Esophagus mucosa (tissue), 1 donor: ENCODE data around the gene NINL. TPM values are rescaled to one million over a fixed set of nuclear protein-coding genes. Genes with fewer than 3 reads are reported as not detected.
"Not testable (repeated sequence)": the region's sequence is repeated elsewhere in the genome, so short reads cannot be mapped to it uniquely, and the experiment has no call there.

ENCODE experiments used
- ATAC-seq: fragments of 200-7000 bp; cut with Tn5 transposase; one replicate; pipeline ENCODE4 v1.9.1; 2020
- total RNA-seq: library from RNA; stranded (reverse); gene quantifications from one replicate; pipeline ENCODE4 v1.2.4, GENCODE V29; 2023
- donor health status: DM: yes; HTN: yes; CAD: no.

Gene NINL
- total RNA-seq, 1 donor from 2014 or later, result 4.8 TPM

DNA sequence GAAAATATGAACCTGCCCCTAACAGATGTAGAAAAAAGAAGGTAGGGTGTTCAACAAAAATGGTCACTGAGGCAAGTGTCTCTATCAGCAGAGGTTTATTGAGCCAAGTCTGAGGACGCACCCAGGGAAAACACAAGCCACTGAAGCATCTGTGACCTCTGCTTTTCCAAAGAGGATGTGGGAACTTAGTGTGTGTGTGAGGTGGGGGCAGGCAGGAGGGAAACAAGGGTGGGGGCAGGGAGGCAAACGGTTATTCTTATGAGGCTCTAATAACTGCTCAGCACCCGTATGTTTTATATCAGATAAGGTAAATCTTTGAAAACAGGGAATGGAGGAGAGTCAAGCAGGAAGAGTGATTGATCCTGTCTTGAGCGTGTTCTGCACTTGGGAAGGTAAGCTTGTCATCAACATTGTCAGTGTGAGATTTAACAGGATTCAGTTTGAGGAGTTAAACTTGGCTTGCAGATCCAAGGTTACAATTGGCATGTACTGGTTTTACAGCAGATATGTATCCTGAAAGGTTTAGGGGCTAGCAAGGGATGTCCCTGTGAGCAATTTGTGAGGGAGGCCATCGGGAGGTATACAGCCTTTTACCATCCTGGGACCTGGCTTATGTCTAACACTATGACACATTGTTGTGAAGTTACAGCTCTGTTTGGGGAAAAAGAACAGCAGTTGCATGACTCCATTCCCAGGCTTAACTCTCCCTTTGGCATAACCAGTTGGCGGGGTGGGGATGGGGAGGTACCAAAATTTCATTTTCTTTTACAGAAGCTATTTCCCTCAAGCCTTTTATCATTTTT, 33.7 kb downstream of the NINL start:
- peak; percentile 43 for ATAC-seq

DNA sequence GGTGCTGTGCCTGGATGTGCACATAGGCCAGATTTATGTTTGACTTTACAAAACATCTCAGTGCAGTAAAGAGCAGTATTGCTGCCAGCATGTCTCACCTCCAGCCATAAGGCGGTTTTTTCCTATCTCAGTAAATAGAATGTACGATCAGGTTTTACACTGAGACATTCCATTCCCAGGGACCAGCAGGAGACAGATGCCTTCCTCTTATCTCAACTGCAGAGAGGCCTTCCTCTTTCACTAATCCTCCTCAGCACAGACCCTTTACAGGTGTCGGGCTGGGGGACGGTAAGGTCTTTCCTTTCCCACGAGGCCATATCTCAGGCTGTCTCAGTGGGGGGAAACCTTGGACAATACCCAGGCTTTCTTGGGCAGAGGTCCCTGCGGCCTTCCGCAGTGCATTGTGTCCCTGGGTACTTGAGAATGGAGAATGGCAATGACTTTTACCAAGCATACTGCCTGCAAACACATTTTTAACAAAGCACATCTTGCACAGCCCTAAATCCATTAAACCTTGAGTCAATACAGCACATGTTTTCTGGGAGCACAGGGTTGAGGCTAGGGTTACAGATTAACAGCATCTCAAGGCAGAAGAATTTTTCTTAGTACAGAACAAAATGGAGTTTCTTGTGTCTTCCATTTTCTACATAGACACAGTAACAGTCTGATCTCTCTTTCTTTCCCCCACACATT, 34.5 kb downstream of the NINL start:
- ATAC-seq, result not testable (repeated sequence)

GRCh38 chr20:25549843-25550477, 35.4 kb downstream of the NINL start:
- ATAC-seq, result no peak

- ATAC-seq, result no peak
These were observed 36.1 kb downstream of the NINL start for GRCh38 chr20:25549172-25549773.

- ATAC-seq, result no peak
These were observed 36.7 kb downstream of the NINL start for GRCh38 chr20:25548613-25549086.

DNA sequence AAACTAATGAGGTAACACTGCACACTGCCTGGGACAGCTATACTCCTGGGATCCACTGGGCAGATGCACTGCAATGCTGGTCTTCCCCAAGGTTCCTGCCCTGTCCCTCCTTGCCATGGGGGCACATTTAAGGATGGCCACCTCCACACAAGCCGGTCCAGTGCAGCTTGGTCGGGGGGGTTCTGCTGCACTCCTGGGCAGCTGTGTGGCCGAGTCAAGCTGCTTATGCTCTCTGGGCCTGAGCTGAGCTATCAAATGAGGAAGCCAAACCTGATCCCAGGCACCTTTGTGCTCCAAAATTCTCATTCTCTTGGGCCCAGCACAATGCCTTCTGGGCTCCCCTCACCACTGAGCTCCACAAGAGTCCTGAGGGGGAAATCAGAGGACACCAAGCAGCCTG, 37.3 kb downstream of the NINL start:
- peak; percentile 4 for ATAC-seq

DNA sequence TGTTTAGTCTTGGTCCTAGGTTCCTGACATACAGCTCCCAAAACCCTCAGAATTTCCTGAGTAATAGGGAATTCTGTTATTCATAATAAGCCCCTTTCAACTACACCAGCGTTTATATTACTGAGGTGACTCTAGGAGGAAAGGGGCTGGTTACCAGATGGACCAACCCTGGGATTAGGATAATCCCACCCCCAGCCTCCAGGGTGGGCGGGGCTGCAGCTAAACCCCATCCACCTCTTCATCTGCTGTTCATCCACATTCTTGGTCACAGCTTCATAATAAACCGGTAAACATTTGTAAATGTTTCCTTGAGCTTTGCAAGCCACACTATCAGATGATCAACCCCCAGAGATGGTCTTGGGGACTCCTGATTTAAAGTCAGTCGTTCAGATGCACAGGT, 38.3 kb downstream of the NINL start:
- peak; percentile 76 for ATAC-seq

DNA sequence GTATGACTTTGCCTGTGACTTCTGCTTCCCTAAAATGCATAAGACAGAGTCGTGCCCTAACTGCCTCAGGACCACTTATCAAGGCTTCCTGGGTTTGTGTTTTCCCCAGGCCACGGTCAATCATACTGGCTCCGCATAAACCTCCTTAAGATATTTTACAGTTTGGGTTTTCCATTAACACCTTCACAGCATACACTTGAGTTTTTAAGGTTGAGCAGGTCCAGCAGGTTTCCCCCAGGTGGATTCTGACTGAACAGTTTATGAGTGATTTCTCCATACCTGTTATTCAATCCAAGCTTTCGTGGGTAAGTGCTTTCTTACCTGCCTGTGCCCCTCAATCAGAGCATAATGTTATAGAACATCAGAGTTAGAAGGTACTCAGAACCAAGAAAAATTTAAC, 39.3 kb downstream of the NINL start:
- ATAC-seq, result peak; percentile 27

DNA sequence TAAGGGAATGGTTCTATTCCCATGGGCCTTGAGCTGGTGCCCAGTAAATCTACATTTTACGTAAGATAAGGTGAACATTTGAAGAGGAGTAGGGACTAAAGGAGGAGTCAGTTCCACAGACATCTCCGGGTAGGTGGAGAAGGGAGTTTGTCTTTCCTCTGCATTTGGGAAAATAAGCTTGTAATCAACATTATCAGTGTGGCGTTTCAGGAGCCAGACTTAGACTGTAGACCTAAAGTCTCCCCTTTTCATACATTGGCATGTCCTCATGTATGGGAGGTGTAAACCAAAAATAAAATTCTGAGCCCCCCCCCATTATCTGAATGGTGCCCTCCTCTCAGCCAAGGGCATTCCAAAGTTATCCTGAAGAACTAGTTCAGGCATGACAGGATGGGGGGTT, 40.2 kb downstream of the NINL start:
- no peak for ATAC-seq

GRCh38 chr20:25544734-25545133, 40.6 kb downstream of the NINL start:
- no peak for ATAC-seq

- ATAC-seq, result no peak
These were observed 41.0 kb downstream of the NINL start for GRCh38 chr20:25544311-25544710.

DNA sequence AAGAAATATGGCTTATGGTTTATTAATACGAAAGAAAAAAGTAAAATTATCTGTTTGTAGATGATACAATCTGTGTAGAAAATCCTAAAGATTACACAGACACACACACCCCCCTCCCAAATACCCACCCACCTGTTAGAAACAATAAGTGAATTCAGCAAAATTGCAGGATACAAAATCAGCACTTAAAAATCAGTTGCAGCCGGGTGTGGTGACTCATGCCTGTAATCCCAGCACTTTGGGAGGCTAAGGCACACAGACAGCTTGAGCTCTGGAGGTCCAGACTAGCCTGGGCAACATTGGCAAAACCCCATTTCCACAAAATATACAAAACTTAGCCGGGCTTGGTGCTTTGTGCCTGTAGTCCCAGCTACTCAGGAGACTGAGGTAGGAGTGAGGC, 42.3 kb downstream of the NINL start:
- peak; percentile 23 for ATAC-seq

DNA sequence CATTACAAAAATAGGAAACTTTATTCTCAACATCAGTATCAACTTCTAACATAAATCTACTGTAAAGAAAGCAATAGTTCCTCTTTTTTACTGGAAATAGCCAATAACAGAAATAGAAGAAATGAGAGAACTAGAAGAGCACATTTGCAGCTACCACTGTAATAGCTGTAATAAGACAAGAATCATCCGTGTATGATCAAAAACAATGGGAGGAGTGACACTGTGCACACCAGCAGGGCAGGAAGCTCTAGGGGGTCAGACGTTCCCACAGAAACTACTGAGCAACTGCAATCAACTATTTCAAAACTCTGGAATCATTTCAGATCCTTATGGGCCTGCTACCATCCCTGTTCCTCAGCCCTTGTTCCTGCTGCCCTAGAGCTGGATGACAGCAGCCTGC, 43.7 kb downstream of the NINL start:
- ATAC-seq, result no peak

DNA sequence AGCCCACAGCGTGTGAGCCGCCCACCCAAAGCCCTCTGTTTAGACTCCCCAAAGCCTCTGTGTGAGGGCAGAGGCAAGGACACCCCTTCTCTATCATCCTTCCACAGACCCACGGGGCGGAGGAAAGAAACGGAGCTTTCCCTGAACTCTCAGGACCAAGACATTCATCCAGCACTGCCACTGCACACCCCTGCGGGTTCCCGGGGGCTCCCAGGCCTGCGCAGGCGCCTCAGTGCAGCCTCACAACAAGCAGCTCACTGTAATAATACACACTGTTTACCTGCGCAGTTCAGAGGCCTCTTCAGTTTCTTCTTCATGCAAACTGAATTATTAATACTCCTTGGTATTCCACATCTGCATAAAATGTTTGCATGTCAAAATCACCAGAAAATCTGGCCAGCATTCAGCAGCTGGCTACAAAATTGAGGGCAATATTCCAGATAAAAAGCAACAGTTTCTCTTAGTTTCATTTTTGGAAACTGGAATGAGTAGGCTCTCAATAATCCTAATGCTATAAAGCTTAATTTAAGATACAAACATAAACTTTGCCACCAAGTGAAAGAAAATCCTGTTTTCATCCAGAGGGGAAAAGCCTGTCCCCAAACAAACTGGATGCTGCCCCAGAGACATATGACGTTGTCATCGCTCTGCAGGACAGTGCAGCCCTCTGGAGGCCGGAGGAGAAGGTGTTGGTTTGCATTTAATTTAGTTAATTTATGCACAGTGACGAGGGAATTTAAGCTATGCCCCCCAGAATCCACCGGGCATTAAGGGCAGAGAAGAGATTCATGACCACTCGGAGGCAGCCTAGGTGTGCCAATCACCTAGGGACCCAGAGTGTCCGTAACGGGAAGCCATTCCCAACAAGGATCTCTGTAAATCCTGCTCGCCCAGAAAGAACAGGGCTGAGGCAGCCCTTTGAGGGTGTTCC, 45.3 kb downstream of the NINL start:
- peak; percentile 42 for ATAC-seq

DNA sequence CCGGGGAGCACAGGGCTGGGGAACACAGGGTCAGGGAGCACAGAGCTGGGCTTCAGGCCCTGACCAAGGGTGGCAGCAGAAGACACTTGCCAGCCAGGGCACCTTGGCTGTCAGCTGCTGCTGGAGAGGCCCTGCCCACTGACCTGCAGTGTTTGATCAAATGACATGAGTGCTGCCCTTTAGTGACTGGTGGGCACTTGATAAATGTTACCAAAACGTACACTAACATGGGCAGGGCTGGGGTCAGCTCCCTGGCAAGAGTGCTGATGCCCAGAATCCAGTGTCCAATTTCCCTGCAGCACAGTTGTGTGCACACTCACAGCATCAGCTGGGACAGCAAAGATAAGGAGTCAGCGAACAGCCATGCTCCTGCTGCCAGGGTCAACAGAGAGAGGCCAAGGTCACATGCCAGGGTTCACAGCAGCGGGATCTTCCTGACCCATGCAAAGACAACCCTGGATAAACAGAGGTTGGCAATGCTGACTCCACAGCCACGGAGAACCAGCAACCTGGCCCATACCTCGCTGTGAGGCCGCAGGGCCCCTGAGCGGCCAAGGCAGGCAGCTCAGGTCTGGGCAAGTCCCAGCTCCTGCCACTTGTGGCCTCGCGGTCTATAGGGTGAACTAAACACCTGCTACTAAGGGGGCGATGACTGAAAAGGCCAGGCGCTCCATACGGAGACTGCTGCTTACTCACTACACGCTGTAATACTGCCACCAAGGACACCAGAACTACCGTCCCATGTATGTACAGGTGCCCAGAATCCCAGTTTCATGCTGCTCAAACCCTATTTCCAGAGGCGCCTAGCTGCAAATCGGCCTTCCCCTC, 46.3 kb downstream of the NINL start:
- peak; percentile 52 for ATAC-seq

DNA sequence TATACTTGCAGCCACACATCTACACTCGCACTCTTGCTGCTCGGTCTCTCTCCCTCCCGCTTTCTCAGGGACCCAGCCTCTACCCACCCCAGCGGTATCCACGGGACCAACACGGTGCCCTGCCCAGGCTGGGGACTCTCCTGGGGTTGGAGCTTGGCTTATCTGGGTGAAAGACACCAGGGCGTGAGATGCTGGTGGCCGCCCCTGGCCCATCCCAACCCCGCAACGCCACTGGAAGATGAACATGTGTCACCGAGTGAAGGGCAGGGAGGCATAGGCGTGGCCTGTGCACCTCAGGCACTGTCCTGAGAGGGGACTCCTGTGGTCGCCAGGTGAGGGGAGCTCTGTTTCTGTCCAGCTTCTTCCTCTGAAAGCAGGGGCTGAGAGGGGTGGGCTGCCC, 47.4 kb downstream of the NINL start:
- no peak for ATAC-seq

DNA sequence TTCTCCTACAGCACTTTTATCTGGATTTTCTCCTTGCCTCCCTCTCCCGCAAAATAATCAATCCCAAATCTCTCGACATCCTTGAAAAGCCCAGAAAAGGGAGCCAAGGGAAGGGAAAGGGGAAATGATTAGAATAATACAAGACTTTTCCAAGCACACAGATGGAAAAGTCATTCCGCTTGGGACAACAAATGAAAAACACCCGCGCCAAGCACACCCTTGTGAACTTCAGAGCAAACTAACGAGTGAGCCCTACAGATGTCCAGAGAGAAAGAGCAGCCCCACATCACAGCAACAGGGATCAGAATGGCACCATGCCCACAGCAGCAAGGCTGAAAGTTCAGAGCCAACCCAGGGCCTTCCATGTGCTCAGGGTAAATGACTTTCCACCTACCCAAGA, 49.6 kb downstream of the NINL start:
- no peak for ATAC-seq

- ATAC-seq, result no peak
These were observed 50.5 kb downstream of the NINL start for GRCh38 chr20:25534845-25535244.

- ATAC-seq, result no peak
These were observed 51.2 kb downstream of the NINL start for GRCh38 chr20:25533920-25534700.

DNA sequence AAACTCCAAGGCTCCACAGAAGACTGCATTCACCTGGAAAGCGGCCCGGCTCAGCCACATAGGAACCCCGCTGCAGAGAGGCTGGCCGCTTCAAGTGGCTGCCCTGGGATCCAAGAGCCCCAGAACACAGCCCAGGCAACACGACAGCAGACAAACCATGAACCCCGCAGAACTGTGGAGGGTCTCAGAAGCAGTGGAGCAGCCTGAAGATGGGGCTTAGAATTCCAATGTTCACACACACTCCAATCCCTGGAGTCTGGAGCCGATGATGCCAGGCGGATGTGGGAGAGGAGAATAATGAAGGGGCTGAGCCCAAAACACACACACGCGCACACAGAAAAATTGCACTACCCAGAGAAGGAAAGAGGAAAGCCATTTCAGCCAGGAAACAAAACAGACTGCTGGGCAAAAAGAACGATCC, 52.4 kb downstream of the NINL start:
- no peak for ATAC-seq
